ENCODE data around the gene PARK7. TPM values are rescaled to one million over a fixed set of nuclear protein-coding genes. Genes with fewer than 3 reads are reported as not detected.
A peak's percentile ranks its signal among the peaks of the same experiment; 100 is the strongest.
"Not testable (repeated sequence)": the region's sequence is repeated elsewhere in the genome, so short reads cannot be mapped to it uniquely, and the experiment has no call there.

PARK7 gene
- total RNA-seq, 3 donors from 2014 or later, result 135 to 200 (median 186) TPM

DNA sequence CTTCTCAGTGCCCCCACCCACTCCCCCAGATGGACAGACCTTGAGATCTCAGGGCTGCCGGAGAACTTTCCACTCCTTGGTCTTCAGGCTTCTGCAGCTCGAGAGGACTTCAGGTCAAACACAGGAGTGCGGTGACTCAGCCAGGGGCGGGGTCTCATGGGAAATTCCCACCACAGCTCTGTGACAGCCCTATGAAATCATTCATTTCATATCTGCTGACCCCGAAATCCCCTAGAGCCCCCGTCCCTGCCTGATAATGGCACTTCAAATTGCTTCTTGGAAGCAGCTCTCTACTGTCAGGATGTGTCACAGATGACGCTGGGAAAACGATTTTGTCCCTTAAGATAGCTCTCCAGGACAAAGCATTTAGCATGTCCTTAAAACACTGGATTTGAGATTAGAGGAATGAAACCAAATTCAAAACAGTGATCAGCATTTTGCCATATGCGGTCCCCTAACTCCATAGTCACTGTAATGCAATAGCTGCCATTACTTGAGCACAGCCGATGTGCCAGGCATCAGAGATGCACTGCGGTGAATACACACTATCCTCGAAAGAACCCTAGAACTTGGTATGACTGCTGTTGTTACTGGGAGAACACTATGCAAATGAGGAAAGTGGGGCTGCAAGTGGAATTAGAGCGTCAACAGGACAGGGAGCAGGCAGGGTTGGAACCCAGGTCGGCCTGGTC lies 20.6 kb upstream of the PARK7 start, which contains the start of gene TNFRSF9:
TSS of gene TNFRSF9 (minus strand) at position 95 of the 692 bp plus-strand sequence. CDS start 845 bp downstream, outside the sequence.
- peak; percentile 29 for ATAC-seq
- TF ChIP-seq, protein P1, sequence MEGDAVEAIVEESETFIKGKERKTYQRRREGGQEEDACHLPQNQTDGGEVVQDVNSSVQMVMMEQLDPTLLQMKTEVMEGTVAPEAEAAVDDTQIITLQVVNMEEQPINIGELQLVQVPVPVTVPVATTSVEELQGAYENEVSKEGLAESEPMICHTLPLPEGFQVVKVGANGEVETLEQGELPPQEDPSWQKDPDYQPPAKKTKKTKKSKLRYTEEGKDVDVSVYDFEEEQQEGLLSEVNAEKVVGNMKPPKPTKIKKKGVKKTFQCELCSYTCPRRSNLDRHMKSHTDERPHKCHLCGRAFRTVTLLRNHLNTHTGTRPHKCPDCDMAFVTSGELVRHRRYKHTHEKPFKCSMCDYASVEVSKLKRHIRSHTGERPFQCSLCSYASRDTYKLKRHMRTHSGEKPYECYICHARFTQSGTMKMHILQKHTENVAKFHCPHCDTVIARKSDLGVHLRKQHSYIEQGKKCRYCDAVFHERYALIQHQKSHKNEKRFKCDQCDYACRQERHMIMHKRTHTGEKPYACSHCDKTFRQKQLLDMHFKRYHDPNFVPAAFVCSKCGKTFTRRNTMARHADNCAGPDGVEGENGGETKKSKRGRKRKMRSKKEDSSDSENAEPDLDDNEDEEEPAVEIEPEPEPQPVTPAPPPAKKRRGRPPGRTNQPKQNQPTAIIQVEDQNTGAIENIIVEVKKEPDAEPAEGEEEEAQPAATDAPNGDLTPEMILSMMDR (IDR thresholded peaks at IDR 0.05), result no peak
- H3K4me1 ChIP-seq (ENCODE audit: low read depth), result peaks cover 8% of the 10 kb centered on the region
- H3K9me3 ChIP-seq, result no peaks in the 10 kb centered on the region
- no peak within 1 kb of the TSS for H3K4me3 ChIP-seq
- DNase-seq, result no peak
- H3K36me3 ChIP-seq (ENCODE audit: low read depth), result no peaks in the 10 kb centered on the region
- intact Hi-C loops (cut with DNase I, micrococcal nuclease), result no loop called here

DNA sequence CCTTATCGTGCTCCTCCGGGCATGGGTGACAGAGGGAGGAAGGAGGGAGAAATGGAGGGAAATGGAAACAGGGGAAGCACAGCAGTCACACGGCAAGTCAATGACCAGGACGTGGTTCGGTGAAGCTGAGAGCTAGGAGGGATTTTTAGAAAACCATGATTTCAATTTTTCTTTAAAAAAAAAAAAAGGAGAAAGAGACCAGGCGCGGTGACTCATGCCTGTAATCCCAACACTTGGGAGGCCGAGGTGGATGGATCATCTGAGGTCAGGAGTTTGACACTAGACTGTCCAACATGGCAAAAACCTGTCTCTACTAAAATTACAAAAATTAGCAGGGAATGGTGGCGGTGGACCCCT lies 20.1 kb upstream of the PARK7 start:
- DNase-seq, result no peak
- no peak overlapping the region for H3K4me3 ChIP-seq
- ATAC-seq, result no peak
- H3K4me1 ChIP-seq (ENCODE audit: low read depth), result peaks cover 8% of the 10 kb centered on the region
- intact Hi-C loops (cut with DNase I, micrococcal nuclease), result no loop called here
- H3K9me3 ChIP-seq, result no peaks in the 10 kb centered on the region
- TF ChIP-seq, protein P1 (IDR thresholded peaks at IDR 0.05), result no peak
- no peaks in the 10 kb centered on the region for H3K36me3 ChIP-seq (ENCODE audit: low read depth)

DNA sequence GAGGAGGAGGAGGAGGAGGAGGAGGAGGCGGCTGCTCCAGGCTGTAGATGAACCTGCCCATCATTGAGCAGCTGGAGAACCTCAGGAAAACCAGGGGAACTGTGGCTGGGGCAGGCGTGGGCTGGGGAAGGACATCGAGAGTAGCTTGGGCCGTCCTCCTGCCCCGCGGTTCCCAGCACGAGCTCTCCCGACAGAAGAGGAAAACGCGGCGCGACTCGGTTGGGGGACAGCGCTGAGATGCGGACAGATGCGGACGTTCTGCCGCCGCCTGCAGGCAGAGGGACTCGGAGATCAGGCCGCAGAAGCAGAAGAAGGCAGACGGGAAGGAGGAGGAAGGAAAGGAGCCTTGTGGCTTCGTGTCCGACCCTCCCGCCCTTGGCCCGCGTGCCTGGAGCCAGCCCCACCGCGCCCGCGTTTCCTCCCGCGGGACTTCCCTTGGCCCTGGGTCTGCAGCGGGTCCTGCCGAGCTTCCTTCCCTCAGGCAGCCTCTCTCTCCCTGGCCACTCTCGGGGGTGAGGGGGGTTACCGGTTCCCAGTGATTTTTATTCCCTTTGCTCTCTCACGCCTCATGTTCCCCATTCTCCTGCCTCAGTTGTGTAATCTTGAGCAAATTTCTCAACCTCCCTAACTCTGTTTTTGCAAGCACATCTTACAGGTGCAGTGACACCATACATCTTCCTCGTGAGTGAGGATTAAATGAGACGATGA lies 19.1 kb upstream of the PARK7 start:
- TF ChIP-seq, protein P1 (IDR thresholded peaks at IDR 0.05), result no peak
- Histone ChIP-seq H3K4me3 (no peak overlapping the region), H3K4me1 (ENCODE audit: low read depth) (peaks cover 8% of the 10 kb centered on the region), H3K36me3 (ENCODE audit: low read depth) (no peaks in the 10 kb centered on the region), H3K9me3 (no peaks in the 10 kb centered on the region)
- ATAC-seq (peak; percentile 84), DNase-seq (peak; percentile 59 to 73 (median 71))
- intact Hi-C loops (cut with DNase I, micrococcal nuclease), result no loop called here

DNA sequence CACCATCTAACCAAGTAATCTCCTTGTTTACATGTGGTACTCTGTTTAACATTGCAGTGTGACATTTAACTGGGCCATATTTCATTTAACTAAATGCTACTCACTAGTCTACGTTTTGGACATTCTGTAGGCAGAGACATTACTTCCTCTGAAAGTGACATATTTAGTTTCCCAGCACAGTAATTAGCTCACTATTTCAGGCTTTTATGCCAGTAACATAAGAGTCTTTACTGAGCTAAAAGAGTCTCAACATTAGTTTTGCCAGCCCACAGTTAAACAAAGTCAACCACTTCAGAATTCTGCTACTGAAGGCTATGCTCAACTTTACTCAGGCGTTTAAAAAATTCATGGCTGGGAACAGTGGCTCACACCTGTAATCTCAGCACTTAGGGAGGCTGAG lies 18.3 kb upstream of the PARK7 start:
- TF ChIP-seq, protein P1 (IDR thresholded peaks at IDR 0.05), result no peak
- DNase-seq, result no peak
- Histone ChIP-seq H3K4me3 (no peak overlapping the region), H3K4me1 (ENCODE audit: low read depth) (peaks cover 8% of the 10 kb centered on the region), H3K36me3 (ENCODE audit: low read depth) (no peaks in the 10 kb centered on the region), H3K9me3 (no peaks in the 10 kb centered on the region)
- ATAC-seq, result no peak
- intact Hi-C loops (cut with DNase I, micrococcal nuclease), result no loop called here

DNA sequence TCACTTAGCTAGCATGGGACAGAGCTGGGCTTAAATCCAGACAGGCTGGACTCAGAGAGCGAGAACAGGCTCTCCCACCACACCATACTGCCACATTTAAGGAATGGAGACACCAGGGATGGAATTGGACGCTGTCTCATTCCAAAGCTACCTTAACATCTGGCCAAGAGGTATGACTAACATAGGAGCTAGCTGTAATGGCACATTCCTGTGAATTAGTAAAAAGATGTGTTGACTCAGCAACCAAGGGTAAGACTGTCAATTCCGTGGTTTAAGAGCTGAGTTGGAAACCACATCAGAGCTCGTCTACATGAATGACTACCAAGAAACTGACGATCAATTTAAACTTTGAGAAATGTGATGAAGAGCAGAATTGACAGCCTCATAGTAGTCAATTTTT lies 12.6 kb upstream of the PARK7 start:
- no peak overlapping the region for H3K4me3 ChIP-seq
- H3K36me3 ChIP-seq (ENCODE audit: low read depth), result no peaks in the 10 kb centered on the region
- H3K9me3 ChIP-seq, result no peaks in the 10 kb centered on the region
- ATAC-seq, result peak; percentile 12
- no peaks in the 10 kb centered on the region for H3K4me1 ChIP-seq (ENCODE audit: low read depth)
- DNase-seq, result no peak
- intact Hi-C loops (cut with DNase I, micrococcal nuclease), result no loop called here
- TF ChIP-seq, protein P1 (IDR thresholded peaks at IDR 0.05), result no peak

DNA sequence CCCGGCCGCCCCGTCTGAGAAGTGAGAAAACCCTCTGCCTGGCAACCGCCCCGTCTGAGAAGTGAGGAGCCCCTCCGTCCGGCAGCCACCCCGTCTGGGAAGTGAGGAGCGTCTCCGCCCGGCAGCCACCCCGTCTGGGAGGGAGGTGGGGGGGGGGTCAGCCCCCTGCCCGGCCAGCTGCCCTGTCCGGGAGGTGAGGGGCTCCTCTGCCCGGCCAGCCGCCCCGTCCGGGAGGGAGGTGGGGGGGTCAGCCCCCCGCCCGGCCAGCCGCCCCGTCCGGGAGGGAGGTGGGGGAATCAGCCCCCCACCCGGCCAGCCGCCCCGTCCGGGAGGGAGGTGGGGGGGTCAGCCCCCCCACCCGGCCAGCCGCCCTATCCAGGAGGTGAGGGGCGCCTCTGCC lies 8.7 kb upstream of the PARK7 start:
- H3K9me3 ChIP-seq; H3K36me3 ChIP-seq (ENCODE audit: low read depth); intact Hi-C loops (cut with DNase I, micrococcal nuclease); H3K4me3 ChIP-seq; H3K4me1 ChIP-seq (ENCODE audit: low read depth); ATAC-seq: not testable (repeated sequence)
- DNase-seq, result peak in 1 of 3 donors; percentile 30
